AG04450 (cell line): ENCODE data around the gene DMPK. TPM values are rescaled to one million over a fixed set of nuclear protein-coding genes. Genes with fewer than 3 reads are reported as not detected.

Experiments used
- CTCF ChIA-PET: fragments of 300-600, 350-600 bp; formaldehyde crosslinking; extraction: SDS; loops from one replicate; lab custom pipeline; 2022; ENCODE audit warnings: antibody characterized with exemption, inconsistent platforms; lab: Charles Lee
- POLR2A ChIA-PET: fragments of 350-600 bp; formaldehyde crosslinking; extraction: SDS; loops from one replicate; lab custom pipeline; 2021; ENCODE audit warnings: antibody characterized with exemption, inconsistent platforms; lab: Yijun Ruan, JAX
- DNase-seq: peaks from one replicate; pipeline ENCODE4 v3.0.0-alpha.2; 2011; ENCODE audit warnings: low read depth, low spot score
- H3K27ac ChIP-seq: one replicate; pipeline ENCODE4 v1.5.1; 2012; ENCODE audit warnings: low read depth, low read length, control low read depth
- H3K27me3 ChIP-seq: one replicate; pipeline ENCODE4 v1.6.0; 2012; ENCODE audit warnings: low read length; ENCODE audit not compliant: control insufficient read depth, insufficient read depth
- H3K4me3 ChIP-seq: 2 replicates; pipeline ENCODE4 v1.5.1; 2011; ENCODE audit warnings: mild to moderate bottlenecking, low read depth, low read length, control low read depth
- H3K9me3 ChIP-seq: 2 replicates; pipeline ENCODE4 v1.5.1; 2012; ENCODE audit warnings: low read length; ENCODE audit not compliant: control insufficient read depth, insufficient read depth
- CTCF ChIP-seq: IDR thresholded peaks from 2 replicates; pipeline ENCODE4 v1.5.1; 2011; ENCODE audit warnings: low read depth, low read length, control low read depth, inconsistent platforms
- polyA plus RNA-seq: library from polyadenylated mRNA; depleted of rRNA; stranded (reverse); fragments of >200 nt; gene quantifications from 2 replicates; pipeline ENCODE4 v1.2.3, GENCODE V29; 2011

The DMPK gene
- polyA plus RNA-seq, 1 experiment: 24.5 TPM

- no peak for DNase-seq
- H3K9me3 ChIP-seq: no peaks in the 10 kb centered on the region; the same call in 1 of the 2 replicates
- H3K27me3 ChIP-seq: no peaks in the 10 kb centered on the region
- no peak overlapping the region for H3K27ac ChIP-seq
- TF ChIP-seq CTCF: no peak
- H3K4me3 ChIP-seq: no peak overlapping the region
- POLR2A ChIA-PET: interaction anchor here (0.8 to 1.3 kb wide), 3 partner anchors 11 to 55 kb away, joined by 3 to 4 read pairs (median 3); partner anchors contain the start of gene SIX5
- CTCF ChIA-PET: interaction anchor here (0.5 kb wide), 1 partner anchor 182 kb away, joined by 3 read pairs; no protein-coding TSS in a partner anchor
Observed at GRCh38 chr19:45824041-45824471, 41.8 kb upstream of the DMPK start.

- no peak overlapping the region for H3K4me3 ChIP-seq
- H3K27ac ChIP-seq: no peak overlapping the region
- no peaks in the 10 kb centered on the region for H3K27me3 ChIP-seq
- TF ChIP-seq CTCF: no peak
- no peak for DNase-seq
- CTCF ChIA-PET: interaction anchor here (0.6 kb wide), 1 partner anchor 72 kb away, joined by 3 read pairs; no protein-coding TSS in a partner anchor
- H3K9me3 ChIP-seq: no peaks in the 10 kb centered on the region; the same call in 1 of the 2 replicates
- POLR2A ChIA-PET: interaction anchor here (0.5 kb wide), 1 partner anchor 45 kb away, joined by 7 read pairs; no protein-coding TSS in a partner anchor
Observed at GRCh38 chr19:45823182-45823581, 40.9 kb upstream of the DMPK start.

GRCh38 chr19:45822716-45823115 is 40.4 kb upstream of the DMPK start:
- no peak for DNase-seq

GRCh38 chr19:45821570-45821969 is 39.3 kb upstream of the DMPK start:
- ChIA-PET POLR2A (interaction anchor here (1.3 kb wide), 1 partner anchor 52 kb away, joined by 3 read pairs; the partner anchor contains the start of gene SIX5), CTCF (no interaction called here)
- no peak for TF ChIP-seq CTCF

More at GRCh38 chr19:45822716-45823115, 40.4 kb upstream of the DMPK start:
- ChIA-PET POLR2A (no interaction called here), CTCF (no interaction called here)
- no peak overlapping the region for H3K4me3 ChIP-seq
- no peaks in the 10 kb centered on the region for H3K27me3 ChIP-seq
- H3K9me3 ChIP-seq: no peaks in the 10 kb centered on the region; the same call in 1 of the 2 replicates
- no peak overlapping the region for H3K27ac ChIP-seq
- no peak for TF ChIP-seq CTCF

GRCh38 chr19:45821103-45821521 is 38.8 kb upstream of the DMPK start:
- no peak for TF ChIP-seq CTCF
- POLR2A ChIA-PET: interaction anchor here (1.3 kb wide), 1 partner anchor 52 kb away, joined by 3 read pairs; the partner anchor contains the start of gene SIX5
- DNase-seq: no peak
- Histone ChIP-seq H3K27ac (no peak overlapping the region), H3K4me3 (no peak overlapping the region), H3K9me3 (no peaks in the 10 kb centered on the region; the same call in 1 of the 2 replicates), H3K27me3 (no peaks in the 10 kb centered on the region)
- CTCF ChIA-PET: no interaction called here

More at GRCh38 chr19:45821570-45821969, 39.3 kb upstream of the DMPK start:
- Histone ChIP-seq H3K9me3 (no peaks in the 10 kb centered on the region; the same call in 1 of the 2 replicates), H3K27me3 (no peaks in the 10 kb centered on the region), H3K27ac (no peak overlapping the region), H3K4me3 (no peak overlapping the region)
- no peak for DNase-seq
